SHP77 treated with DMSO at 0.1 percent for 48 hours (cell line): ENCODE measurements around the gene KIF1A.

Experiments
- DNase-seq: peaks from one replicate; lab custom pipeline; 2025; lab: John Stamatoyannopoulos, UW

Gene KIF1A

DNA sequence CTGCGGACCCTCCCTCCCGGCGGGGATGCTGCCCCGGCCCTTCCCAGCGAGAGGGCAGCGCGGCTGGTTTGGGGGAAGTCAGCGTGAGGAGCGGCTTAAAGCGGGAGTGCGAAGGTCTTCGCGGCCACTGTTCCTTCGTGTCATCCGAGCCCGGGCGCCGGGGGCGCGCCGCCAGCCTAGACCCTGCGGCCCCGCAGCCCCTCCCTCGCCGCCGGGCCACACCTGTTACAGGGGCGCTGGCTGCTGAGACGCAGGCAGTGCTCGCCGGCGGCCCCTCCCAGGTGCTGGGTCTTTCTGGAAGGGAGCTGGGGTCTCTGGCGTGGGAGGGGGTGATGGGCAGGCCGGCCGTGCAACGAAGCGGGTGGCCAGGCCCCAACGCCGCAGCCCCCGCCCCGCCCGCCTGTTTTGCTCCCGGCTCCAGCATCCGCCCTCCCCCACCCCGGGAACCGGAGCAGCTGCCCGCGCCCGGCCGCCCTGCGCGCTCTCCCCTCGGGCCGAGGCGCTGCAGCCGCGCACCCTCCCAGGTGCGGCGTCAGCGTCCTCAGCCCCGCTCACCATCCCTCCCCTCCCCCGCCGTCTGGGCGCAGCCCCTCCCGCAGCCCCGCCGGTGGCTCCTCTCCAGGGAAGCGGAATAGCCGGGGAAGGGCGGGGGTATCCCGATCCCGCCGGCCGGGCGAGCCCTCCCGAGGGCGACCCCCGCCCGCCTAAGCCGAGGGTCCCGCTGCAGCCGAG is 727 bp downstream of the KIF1A start:
- DNase-seq = no peak

DNA sequence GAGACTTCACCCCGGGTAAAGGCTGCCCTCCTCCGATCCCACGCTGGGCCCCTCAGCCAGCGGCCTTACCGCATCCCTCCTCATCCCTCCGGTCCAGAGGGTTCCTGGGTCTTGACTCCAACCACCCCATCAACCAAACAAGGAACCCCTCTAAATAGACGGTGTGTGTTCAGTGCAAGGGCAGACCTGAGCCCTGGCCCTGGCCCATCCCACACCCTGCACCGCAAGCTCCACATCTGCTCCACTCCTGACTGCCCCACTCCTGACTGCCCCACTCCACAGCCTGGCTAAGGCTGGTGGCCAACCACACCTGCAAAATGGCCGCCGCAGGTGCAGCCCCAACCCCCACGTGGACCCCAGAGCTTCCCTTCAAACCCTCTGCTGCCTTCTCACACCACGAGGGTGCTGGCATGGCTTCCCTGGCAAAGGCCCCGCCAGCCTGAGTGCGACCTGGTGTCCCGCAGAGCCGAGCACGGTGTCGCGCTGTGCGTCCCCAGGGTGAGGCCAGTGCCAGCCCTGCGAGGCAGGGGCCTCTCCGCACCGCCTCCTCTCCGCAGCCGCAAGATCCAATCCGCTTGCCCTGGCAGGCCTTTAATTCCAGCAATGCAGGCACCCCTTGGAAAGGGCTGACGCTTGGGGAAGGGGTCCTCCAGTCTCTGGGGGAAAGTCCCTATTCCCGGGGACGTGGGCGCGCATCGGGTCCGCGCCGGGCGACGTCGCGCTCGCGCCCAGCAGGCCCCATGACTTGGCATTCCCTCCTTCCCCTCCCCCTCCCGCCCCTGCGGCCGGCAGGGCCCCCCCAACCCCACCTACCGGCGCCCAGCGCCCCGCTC is 1.5 kb downstream of the KIF1A start:
- DNase-seq = no peak

DNA sequence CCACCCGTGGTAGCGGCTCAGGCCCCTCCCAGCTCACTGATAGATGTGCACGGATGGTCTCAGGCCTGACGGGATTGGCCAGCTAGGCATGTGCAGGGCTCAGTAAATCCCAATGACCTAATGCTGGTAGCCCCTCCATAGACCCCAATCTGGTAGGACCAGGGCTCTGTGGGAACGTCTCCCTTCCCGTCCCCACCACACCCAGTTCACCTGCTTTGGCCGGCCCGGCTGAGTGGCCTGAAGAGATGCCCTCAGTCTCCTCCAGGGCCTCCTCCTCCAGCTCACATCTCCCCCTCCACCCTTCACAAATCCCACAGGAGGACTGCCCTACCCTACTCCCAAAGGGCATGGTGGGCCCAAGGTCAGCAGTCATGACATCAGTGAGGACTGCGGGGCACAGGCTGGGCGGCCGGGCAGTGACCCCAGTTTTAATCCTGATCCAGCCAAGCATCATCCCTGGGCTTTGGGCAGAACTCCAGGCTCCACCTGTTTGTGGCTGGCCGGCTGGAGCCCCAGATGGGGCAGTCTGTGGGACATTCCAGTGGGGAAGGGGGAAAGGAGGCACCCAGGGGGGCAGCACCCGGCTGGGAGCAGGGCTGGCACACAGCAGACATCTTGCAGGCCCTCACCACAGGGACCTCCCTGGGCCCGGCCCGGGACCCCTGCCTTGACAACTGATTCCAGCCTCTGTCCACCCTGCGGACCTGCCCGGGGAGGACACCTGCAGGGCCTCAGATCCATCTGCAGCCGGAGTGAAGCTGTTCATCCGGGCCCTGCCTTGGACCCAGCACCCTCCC is 2.3 kb downstream of the KIF1A start:
- DNase-seq = no peak

DNA sequence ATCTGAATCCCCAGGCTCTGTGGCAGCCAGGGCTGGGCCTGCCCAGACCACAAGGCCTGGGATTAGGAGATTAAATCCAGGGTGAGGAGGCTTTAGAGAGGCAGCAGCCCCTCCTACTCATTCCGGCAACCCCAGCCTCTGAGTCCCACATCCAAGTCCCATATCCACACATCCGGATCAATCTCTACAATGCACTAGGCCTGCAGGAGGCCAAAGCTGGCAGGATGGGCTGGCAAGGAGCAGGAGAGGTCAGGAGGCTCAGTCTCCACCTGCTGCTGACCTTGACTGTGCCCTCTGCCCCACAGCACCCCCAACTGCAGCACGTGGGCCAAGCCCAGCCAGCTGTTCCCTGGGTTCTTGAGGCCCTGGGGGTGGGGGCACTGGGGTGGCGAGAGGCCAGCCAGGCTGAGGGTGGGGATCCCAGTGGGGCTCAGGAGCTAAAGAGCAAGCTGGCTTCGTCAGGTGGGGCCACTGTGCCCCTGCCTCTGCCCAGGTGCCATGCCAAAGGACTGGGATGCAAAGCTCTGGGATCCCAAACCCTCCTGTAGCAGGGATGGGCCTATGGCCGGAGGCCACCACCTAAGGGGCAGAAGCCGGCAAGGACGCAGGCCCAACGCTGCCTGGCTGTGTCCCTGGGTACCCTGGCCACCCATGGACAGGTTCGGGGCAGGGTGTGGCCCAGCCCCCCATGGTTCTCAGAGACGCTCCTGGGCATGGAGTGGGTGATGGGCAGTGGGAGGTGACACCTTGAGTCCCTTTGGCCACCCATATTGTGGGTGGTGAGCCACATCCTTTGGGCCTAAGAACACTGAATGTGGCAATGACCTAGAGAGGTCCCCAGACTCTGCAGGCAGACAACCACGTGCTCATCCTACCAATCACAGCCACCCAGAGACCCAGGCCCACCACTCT is 3.2 kb downstream of the KIF1A start:
- no peak for DNase-seq

DNA sequence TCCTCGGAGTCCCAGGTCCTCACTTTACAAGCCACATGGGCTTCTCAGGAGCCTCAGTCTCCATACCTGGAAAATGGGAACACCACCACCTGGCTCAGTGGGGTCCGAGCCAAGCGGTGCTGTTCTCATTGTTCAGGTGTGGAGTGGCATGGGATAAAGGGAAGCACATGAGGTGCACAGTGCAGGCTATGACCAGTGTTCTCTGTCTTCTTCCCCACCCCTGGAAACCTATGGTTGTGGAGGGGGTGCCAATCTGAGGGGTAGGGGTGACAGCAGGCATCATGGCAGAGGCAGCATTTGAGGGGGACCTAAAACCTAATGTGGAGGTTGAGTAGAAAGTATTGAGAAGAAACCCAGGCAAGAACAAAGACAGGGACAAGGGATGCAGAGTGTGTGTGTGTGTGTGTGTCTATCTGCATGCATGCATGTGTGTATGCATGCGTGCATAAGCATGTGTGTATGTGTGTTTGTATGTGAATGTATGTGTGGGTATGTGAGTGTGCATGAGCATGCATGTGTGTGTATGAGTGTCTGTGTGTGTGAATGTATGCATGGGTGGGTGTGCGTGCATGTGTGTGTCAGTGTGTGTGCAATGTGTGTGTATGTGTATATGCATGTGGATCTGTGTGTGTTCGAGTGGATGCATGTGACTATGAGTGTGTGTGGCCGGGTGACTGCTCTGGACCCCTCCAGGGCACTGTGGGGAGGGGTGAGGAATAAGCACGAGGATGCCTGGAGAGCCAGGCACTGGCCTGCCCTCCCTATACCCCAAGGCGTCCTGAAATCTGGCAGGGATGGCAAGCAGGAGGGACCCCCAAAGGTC is 4.0 kb downstream of the KIF1A start:
- no peak for DNase-seq

DNA sequence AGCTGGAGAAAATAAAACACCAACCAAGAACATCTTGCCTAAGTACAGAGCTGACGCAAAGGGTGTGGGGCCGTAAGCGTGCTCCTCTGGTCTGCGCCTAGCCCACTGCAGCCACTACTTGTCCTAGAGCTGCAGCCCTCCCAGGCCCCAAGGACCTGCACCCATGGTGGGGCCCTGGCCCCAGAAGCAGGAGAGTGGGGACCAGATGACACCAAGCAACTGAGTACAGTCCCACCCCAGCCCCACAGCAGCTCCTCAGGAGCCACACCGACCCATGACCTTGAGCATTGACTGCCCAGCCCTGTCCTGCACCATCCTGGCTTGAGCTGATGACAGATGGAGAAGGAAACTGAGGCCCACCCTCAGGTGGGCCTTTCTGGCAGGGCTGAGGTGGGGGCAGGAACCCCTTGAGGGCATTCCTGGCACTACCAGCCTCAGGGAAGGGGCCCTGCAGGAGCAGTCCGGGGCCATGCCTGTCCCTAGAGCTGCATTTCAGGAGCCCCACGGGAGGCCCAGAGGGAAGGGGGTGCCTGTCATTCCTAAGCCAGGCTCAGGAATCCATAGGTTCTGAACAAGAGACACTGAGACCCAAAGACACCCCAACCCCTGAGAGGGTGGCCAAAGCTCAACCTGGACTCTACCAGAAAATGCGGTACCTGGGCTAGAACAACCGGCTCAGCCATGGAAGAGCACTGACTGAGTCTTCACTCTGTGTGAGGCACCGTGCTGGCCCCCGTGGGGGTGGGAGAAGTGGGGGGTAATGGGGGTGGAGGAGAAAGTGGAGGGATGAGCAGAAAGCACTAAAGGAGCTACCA is 4.9 kb downstream of the KIF1A start:
- no peak for DNase-seq

DNA sequence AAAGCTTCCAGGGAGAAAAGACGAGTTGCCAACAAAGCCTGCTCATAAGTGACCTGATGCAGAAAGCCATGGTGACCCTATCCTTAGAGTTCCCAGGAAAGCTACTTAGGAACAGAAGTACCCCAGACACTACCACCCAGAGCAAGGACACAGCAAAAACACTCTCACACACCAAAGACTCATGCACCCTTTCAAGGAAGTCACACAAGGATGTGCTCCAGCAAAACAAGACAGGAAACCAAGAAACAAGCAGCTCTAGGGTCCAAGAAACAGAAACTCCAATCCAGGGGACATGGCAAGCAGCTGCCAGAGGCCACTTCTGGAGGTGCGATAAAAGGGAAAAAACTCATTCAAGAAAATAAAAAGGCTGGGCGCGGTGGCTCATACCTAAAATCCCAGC is 5.7 kb downstream of the KIF1A start:
- no peak for DNase-seq

DNA sequence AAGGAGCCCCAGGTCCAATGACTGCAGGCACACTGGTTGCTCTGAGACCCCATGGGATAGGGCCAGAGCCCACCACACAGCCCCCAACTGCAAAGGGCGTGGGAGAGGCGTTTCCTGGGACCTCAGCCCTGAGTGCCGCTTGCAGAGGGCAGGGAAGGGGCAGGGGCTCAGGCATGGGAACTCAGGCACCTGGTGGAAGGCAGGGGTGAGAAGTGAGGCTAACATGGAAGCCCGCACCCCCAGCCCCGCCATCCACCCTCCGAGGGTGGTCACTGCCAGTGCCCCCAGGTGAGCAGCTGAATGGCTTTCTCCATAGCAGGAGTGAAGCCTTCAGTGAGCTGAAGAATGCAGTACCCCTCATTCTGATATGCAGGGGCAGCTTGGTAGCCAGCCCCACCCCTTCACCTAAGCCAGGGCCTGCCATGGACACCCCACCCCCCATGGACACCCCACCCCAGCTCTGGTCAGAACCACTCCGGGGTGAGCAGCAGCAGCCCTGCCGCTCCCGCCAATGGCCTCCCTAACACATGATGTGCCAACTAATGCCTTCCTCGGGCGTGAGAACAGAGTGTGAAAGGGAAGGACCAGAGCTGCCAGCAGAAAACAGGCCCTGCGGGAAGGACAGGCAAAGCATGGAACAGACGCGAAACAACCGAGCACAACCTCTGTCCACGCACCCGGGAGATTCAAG is 6.6 kb downstream of the KIF1A start:
- no peak for DNase-seq

DNA sequence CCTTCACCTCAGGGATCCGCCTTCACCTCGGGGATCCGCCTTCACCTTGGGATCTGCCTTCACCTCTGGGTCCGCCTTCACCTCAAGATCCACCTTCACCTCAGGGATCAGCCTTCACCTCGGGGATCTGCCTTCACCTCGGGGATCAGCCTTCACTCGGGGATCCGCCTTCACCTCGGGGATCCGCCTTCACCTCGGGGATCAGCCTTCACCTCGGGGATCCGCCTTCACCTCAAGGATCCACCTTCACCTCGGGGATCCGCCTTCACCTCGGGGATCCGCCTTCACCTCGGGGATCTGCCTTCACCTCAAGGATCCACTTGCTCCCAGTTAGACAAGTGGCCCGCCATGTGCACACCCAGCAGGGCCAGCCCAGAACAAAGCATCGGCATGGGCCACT is 7.3 kb downstream of the KIF1A start:
- DNase-seq = no peak

DNA sequence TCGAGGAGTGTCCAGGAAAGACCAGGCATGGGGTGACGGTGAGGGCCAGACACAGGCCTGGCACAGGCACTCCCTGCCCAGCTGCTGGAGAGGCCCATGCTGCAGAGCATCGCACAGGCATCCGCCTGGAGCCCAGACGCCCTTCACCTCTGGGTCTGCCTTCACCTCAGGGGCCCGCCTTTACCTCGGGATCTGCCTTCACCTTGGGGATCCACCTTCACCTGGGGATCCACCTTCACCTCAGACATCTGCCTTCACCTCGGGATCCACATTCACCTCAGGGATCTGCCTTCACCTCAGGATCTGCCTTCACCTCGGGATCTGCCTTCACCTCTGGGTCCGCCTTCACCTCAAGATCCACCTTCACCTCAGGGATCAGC is 7.7 kb downstream of the KIF1A start:
- no peak for DNase-seq

DNA sequence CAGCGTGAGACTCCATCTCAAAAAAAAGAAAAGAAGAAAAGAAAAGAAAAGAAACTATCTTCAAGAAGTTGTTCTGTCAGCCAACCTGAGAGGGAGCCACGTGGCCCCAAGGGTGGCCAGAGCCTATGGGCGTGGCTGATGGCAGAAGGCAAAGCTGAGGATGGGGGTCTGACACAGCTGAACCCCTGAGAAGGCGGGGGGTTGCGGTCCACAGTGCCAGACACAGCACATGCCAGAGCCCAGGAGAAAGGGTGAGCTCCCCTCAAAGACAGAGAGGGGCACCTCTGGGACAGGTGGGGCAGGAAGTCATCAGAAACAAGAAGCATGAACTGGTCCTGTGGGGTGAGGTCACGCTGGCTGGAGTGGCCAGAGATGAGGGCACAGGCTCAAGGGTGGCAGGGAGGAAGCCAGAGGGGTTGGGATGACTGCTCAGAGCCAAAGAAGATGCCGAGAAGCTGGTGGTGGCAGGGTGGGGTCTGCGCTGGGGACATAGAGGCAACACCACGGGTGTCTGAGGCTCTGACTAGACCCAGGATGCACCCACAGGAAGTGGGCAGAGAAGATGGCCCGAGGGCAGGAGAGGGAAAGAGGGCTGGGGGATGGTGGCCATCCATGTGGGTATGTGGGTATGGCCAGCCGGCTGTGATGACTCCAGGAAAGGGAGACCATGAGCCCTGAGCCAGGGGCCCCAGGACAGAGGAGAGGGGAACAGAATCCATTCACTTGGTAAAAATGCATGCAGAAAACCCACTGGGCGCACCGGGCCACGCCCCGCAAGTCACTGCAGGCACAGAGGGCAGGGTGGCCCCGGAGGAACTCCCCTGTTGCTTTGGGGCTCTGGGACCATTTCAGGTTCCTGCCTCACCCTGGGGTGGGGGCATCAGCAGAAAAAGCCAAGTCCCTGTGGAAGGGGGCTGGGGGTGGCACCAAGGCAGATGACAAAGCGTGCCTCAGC is 8.4 kb downstream of the KIF1A start:
- DNase-seq = no peak

DNA sequence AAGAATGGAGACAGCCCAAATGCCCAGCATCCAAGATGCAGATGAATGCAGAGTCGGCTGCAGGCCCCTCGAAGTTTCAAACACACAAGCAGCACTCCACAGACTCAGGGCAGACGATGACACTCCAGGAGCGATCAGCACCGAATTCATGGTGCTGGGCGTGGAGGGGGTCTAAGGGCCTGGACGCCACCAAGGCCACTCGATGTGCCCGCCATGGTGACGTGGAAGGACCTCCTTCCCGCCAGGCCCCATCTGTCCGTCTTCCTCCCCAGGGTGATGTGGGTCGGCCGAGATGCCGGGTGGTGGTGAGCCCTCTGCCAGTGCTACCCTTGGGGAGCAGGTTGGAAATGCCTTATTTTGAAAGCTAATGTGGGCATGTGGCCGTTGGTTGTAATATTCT is 9.4 kb downstream of the KIF1A start:
- DNase-seq = no peak

DNA sequence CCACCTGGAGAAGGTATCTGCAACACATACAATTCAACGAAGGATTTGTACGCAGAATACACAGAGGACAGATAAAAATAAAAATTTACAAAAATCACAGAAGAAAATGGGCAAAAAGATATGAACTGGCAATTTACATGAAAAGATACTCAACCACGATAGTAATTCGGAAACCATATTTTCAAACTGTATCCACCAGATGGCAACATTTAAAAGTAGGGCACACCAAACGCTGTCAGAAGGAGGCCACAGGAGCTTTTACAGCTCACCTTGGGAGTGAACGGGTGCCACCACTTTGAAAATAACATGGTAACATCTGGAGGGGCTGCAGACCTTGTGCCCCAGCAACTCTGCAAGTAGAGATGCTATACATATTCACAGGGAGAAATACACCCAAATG is 9.8 kb downstream of the KIF1A start:
- DNase-seq = no peak

DNA sequence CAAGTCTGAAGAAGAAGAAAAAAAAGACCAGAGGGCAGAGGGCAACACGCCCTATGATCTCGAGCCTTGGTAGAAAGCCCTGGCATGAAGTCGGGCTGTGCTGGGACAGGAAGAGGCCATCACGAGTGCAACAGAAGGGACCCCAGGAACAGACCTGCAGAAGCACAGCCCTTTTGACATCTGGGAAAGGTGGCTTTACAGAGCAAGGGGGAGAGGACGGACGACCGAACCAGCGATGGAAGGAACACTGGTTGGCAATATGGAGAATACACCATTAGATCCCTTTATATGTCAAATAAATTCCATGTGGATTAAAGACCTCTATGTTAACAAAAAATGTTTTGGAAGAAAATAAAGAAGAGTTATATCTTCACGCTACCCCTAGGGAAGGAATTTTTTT is 10.7 kb downstream of the KIF1A start:
- no peak for DNase-seq

DNA sequence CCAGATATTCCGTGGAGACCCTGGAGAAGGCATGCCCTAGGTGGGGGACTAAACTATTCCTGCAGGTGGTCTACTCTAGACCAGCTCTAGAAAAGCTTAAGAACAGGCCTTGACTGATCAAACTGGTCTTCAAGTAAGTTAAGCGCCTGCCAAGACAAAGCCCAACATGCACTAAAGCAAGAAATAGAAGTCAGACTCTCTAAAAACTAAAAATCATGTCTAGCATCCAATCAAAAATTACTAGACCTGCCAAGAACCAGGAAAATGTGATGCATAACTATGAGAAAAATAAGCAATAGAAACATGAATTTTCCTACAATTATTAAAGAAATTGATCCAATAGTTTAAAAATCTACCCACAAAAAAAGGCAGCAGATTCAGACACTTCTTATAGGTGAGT is 13.6 kb downstream of the KIF1A start:
- DNase-seq = no peak

DNA sequence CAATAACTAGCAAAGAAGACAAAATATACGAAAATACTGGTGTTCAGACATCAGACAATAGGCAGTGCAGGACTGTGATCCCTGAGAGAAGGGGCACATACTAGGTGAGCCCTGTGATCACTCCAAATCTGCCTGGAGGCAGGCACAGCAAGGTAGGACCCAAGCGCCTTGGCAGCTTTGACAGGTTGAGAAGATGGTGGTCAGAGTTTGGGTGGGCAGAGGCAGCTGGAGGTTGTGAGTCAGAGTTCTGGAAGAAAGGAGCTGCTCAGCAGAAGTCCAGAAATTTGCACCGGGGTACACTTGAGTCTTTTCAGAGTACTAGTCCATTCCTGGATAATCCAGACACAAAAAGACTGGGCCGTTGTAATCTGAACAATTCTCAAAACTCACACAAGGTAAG is 14.0 kb downstream of the KIF1A start:
- DNase-seq = no peak

DNA sequence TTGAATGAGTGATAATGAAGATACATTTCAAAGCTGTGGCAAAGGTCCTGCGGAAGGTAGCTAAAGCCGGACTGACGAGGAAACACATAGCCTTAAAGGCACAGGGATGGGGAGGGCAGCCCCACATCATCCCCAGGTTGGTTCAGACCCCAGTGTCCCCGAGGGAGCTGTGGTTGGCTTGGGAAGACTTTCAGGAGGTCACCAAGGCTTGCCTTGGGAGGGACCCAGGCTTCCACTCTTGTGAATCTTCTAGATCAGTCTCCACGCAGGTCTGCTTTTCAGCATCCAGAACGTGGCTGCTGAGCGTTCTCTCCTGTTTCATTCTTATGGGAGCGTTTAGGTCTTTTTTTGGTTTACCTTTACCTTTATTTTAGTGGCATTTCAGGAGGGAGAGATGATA is 16.8 kb downstream of the KIF1A start:
- DNase-seq = no peak
